GM18909 (cell line): ENCODE results near the gene ATP7B.
A peak's percentile ranks its signal among the peaks of the same experiment; 100 is the strongest.
"Not testable (repeated sequence)": the region's sequence is repeated elsewhere in the genome, so short reads cannot be mapped to it uniquely, and the experiment has no call there.

Experiments
- ATAC-seq: cut with Tn5 transposase; IDR thresholded peaks from one replicate; pipeline ENCODE4 v1.9.1; 2021; ENCODE audit warnings: mild to moderate bottlenecking; ENCODE audit not compliant: unreplicated experiment, poor library complexity

ATP7B gene

GRCh38 chr13:52010890-52011631, at the start of gene ATP7B:
Gene ATP7B, minus strand, starts transcription at chr13:52011450. Its CDS starts 113 bp downstream, at chr13:52011337.
- ATAC-seq, result peak; percentile 10

GRCh38 chr13:52053460-52053859, 42.2 kb upstream of the ATP7B start:
- no peak for ATAC-seq

- ATAC-seq, result no peak
Measured at GRCh38 chr13:52051400-52051799, 40.1 kb upstream of the ATP7B start.

GRCh38 chr13:52048516-52048915, 37.3 kb upstream of the ATP7B start:
- no peak for ATAC-seq

- ATAC-seq, result no peak
Measured at GRCh38 chr13:52047463-52047862, 36.2 kb upstream of the ATP7B start.

GRCh38 chr13:52043675-52044074, 32.4 kb upstream of the ATP7B start:
- ATAC-seq, result no peak

- no peak for ATAC-seq
Measured at GRCh38 chr13:52036037-52036436, 24.8 kb upstream of the ATP7B start.

- ATAC-seq, result no peak
Measured at GRCh38 chr13:52034616-52035226, 23.5 kb upstream of the ATP7B start.

- no peak for ATAC-seq
Measured at GRCh38 chr13:52033039-52033438, 21.8 kb upstream of the ATP7B start.

GRCh38 chr13:52030401-52030800, 19.2 kb upstream of the ATP7B start:
- not testable (repeated sequence) for ATAC-seq

GRCh38 chr13:52029569-52029968, 18.3 kb upstream of the ATP7B start:
- ATAC-seq, result no peak

GRCh38 chr13:52027832-52028231, 16.6 kb upstream of the ATP7B start:
- ATAC-seq, result no peak

- no peak for ATAC-seq
Measured at GRCh38 chr13:52026246-52026626, 15.0 kb upstream of the ATP7B start.

- no peak for ATAC-seq
Measured at GRCh38 chr13:52025475-52026245, 14.4 kb upstream of the ATP7B start.

- ATAC-seq, result no peak
Measured at GRCh38 chr13:52024481-52024880, 13.2 kb upstream of the ATP7B start, which contains the start of gene UTP14C. Gene UTP14C, plus strand, starts transcription at chr13:52024691. Its CDS starts 4,114 bp downstream, at chr13:52028805.

- no peak for ATAC-seq
Measured at GRCh38 chr13:52022356-52022755, 11.1 kb upstream of the ATP7B start.

GRCh38 chr13:52020191-52020590, 8.9 kb upstream of the ATP7B start:
- no peak for ATAC-seq

- no peak for ATAC-seq
Measured at GRCh38 chr13:52016296-52016695, 5.0 kb upstream of the ATP7B start.

- no peak for ATAC-seq
Measured at GRCh38 chr13:52012512-52012836, 1.2 kb upstream of the ATP7B start.

GRCh38 chr13:52011632-52012511, 622 bp upstream of the ATP7B start, which contains the start of gene ALG11:
Gene ALG11, plus strand, starts transcription at chr13:52012398. Its CDS starts 21 bp downstream, at chr13:52012419.
- ATAC-seq, result peak; percentile 100
